Stimulated activated CD4-positive, alpha-beta T cell treated with anti-CD3 and anti-CD28 coated beads, TNF-alpha, amount 100 ng/mL, for 24 hours (primary cell): ENCODE measurements around the gene PPRC1.

Source experiments
- DNase-seq, 3 experiments: peaks; one replicate each; pipeline ENCODE4 v3.0.0-alpha.2; 2020; ENCODE audit warnings: low read depth in 3 of 3

PPRC1 gene

DNA sequence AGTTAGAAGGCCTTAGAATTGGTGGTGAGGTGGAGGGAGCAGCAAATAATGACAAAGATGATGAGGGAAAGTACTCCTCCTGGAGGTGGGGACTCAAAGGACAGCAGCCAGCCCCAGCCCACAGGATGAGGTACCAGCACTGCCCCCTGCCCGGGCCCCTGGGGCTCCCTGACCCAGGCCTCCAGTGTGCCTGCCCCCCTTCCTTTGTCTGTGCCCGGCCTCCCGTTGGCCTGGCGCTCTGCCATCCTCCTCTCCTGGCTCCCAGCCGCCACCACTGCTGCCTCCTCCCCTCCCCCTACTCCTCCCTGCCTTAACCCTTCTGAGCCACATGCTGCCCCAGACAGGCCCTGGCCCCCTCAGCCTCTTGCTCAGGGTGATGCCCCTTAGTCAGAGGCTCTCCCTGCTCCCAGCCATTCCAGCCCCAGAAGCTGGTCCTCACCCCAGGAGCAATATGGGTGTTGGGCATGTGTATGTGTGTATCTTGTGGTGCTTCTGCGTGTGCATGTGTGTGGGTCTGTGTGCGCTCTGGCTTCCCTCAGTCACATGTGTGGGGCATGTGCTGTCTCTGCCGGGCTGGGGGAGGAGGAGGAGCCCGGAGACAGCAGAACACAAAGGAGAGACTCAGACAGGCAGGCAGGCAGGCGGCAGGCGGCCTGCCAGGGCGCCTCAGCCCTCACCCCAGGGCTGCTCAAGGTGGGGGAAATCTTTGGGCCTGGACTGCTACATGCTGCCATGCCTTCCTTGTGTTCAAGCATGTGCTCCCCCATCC lies 15.3 kb upstream of the PPRC1 start:
- DNase-seq: peak; percentile 36 to 62 (median 39)

DNA sequence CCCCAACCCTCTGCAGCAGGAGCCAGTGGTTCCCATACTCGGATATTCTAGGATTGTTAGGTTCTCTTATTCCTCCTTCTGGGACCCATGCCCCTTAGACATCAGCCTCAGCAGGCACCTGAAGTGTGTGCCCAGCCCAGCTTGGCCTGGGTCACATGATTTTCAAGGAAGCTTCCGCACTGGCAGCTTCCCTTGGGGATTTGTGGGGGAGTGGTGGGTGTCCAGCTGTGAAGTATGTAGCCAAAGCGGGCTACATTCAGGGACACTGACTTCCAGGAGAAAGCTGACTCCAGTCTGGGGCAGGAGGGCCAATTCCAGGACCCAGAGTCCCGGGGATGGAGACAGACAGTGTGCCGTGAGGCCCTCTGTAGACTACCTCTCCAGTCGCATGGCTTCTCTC lies 14.0 kb upstream of the PPRC1 start:
- no peak for DNase-seq

GRCh38 chr10:102119417-102120141 lies 13.3 kb upstream of the PPRC1 start:
- peak in 2 of 3 experiments; percentile 23 to 55 for DNase-seq

DNA sequence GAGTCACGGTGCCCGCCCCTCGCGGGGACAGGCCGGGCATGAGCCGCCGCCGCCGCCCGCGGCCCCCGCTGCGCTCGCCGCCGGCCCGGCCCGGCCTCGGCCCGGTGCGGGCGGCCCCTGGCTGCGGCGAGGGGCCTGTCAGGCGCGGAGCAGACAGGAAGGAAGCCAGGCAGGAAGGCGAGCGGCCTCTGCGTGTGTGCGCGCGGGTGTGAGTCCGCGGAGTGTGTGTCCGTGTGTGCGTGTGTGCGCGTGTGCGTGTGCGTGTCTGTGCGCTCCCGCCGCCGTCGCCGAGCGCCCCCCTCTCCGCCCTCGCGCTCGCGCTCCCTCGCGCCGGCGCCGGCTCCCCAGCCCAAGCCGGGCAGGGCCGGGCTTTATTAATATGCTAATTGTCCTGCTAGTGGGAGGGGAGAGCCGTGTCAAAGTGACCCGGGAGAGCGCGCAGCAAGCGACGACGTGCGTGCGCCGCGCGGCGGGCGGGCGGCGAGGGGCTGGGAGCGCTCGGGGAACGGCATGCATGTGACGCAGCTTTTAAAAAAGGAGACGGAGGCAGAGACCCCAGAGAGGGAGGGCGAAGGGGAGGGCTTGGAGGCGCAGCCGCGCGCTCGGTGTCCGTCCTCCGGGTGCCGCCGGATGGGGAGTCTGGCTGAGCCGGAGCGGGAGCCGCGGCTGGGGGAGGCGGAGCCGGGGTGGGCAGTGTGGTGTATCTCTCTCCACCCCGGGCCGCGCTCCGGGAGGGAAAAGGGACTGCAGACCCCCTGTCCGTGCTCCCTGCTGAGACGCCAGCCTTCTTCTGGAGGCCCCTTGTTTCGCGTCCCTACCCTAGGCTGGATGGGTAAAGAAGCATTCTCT lies 12.5 kb upstream of the PPRC1 start, which contains the start of gene LDB1:
LDB1 (minus strand) TSS at position 227 of the 849 bp plus-strand sequence. CDS start 258 bp downstream, outside the sequence.
- peak; percentile 29 to 64 (median 31) for DNase-seq

GRCh38 chr10:102120991-102121738 lies 11.7 kb upstream of the PPRC1 start:
- no peak for DNase-seq

DNA sequence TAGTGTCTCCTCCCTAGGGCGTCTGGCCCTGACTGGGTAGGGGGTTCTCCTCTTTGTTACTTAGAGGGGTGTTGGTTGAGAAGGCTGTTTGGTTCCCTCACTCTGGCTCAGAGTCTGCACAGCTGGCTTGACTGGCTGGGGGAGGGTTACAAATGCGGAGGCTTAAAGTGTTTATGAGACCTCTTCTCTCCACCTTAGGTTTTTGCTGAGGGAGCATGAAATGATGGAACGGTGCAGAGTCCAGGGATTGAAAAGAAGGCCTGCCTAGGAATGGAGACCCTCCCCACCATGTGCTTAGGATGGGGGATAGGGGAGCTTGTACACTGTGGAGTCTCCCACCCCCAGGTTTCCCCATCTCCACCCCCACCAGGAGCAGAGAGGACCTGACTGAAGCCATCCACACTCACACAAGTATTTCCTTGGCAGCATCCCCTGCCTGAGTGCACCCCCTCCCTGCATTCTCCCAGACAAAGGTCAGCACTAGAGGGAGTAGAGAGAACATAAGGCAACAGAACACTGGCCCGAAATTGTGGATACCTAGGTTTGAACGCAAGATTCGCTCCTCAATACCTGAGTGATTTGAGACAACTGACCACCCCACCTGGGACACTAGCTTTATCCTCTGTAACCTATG lies 11.0 kb upstream of the PPRC1 start:
- no peak for DNase-seq

- DNase-seq: no peak
These were observed 10.4 kb upstream of the PPRC1 start for GRCh38 chr10:102122450-102122849.

DNA sequence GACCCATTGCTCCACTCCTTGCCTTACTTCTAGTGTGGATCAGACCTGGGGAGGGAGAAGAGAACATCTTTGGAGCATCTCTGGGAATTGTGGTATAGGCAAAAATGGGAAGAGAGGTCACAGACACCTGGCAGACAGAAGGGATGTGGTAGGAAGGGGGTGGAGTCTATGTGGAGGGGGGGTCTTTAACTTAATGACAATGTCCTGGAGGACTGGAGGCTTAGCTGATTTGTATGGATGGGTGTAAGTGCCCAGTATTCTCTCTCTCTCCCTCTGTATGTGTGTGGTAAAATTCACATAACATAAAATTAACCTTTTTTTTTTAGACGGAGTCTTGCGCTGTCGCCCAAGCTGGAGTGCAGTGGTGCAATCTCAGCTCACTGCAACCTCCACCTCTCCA lies 9.6 kb upstream of the PPRC1 start:
- DNase-seq: no peak

GRCh38 chr10:102131286-102132170 lies 1.3 kb upstream of the PPRC1 start:
- no peak for DNase-seq

DNA sequence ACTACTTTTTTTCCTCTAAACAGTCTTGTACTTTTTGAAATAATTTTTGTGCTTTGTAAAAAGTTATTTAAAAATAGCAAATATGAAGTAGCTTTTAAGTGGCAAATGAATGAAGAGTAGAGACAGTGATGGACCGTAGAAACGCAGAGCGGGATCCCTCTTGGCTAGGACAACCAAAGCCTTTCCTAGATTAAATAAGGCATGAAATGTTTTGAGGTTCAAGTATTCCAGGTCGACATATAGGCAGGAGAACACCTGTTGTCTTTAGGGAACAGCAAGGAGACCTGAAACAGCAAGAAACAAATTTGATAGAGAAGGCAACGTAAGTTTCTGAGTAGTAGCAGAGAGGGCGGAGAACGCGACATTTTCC lies 662 bp upstream of the PPRC1 start:
- DNase-seq: no peak

- peak; percentile 43 to 73 (median 54) for DNase-seq
These were observed 744 bp downstream of the PPRC1 start for GRCh38 chr10:102133373-102134195.

- DNase-seq: no peak
These were observed 1.6 kb downstream of the PPRC1 start for GRCh38 chr10:102134416-102134815.

DNA sequence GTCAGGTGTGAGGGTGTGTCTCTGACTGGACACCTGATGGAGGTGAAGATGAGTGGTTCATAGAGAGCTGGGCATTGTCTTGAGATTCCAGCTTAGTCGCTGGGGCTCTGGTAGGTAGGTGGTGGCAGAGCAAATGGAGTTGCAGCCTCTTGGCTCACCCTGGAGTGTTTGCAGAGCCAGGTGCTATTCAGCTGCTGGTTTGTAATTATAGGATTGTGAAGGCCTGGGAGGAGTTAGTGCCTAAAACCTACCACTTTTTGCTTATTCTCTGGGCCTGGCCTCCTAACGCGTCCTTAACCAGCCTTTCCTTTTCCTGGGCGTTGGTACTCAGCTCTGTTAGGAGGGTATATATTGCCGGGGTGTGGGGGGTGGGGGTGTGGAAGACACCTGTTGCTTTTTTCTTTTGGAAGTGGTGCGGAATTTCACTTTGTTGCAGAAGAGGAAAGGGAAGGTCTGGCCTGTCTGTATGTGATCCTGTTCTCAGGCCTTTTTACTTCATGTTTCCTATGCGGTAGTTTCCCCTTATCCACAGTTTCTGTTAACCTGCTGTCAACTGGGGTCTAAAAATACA lies 3.2 kb downstream of the PPRC1 start:
- DNase-seq: no peak

DNA sequence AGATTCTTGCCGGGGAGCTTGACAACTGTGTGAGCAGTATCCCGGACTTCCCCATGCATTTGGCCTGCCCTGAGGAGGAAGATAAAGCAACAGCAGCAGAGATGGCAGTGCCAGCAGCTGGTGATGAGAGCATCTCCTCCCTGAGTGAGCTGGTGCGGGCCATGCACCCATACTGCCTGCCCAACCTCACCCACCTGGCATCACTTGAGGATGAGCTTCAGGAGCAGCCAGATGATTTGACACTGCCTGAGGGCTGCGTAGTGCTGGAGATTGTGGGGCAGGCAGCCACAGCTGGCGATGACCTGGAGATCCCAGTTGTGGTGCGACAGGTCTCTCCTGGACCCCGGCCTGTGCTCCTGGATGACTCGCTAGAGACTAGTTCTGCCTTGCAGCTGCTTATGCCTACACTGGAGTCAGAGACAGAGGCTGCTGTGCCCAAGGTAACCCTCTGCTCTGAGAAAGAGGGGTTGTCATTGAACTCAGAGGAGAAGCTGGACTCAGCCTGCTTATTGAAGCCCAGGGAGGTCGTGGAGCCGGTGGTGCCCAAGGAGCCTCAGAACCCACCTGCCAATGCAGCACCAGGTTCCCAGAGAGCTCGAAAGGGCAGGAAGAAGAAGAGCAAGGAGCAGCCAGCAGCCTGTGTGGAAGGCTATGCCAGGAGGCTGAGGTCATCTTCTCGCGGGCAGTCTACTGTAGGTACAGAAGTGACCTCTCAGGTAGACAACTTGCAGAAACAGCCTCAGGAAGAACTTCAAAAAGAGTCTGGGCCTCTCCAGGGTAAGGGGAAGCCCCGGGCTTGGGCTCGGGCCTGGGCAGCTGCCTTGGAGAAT lies 6.7 kb downstream of the PPRC1 start:
- no peak for DNase-seq

- no peak for DNase-seq
These were observed 7.4 kb downstream of the PPRC1 start for GRCh38 chr10:102140218-102140617.

- DNase-seq: no peak
These were observed 8.2 kb downstream of the PPRC1 start for GRCh38 chr10:102140913-102141540.

DNA sequence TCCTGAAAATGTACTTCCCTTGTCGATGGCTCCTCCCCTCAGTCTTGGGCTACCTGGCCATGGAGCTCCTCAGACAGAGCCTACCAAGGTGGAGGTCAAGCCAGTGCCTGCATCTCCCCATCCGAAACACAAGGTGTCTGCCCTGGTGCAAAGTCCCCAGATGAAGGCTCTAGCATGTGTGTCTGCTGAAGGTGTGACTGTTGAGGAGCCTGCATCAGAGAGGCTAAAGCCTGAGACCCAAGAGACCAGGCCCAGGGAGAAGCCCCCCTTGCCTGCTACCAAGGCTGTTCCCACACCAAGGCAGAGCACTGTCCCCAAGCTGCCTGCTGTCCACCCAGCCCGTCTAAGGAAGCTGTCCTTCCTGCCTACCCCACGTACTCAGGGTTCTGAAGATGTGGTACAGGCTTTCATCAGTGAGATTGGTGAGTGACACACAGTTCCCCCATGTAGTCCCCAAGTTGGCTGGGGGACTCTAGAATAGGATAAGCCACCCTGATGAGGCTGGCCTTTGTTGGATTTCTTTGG lies 8.8 kb downstream of the PPRC1 start:
- DNase-seq: no peak
